ENCODE data around the gene SPRR1B. TPM values are rescaled to one million over a fixed set of nuclear protein-coding genes. Genes with fewer than 3 reads are reported as not detected.
"Not testable (repeated sequence)": the region's sequence is repeated elsewhere in the genome, so short reads cannot be mapped to it uniquely, and the experiment has no call there.

SPRR1B gene
- total and polyA plus RNA-seq, 9 of the 15 experiments (the other 6 are each of a cell fraction or from before 2014, with no cell fraction given): not detected

DNA sequence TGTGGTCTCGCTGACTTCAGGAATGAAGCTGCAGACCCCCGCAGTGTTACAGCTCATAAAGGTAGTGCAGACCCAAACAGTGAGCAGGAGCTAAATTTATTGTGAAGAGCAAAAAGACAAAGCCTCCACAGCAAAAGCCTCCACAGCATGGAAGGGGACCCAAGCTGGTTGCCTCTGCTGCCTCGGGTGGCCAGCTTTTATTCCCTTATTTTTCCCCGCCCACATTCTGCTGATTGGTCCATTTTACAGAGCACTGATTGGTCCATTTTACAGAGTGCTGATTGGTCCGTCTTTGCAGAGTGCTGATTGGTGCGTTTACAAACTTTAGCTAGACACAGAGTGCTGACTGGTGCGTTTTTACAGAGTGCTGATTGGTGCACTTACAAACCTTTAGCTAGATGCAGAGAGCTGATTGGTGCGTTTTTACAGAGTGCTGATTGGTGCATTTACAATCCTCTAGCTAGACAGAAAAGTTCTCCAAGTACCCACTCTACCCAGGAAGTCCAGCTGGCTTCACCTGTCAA, 19.7 kb upstream of the SPRR1B start:
- POLR2A ChIA-PET: interaction anchor here (0.6 to 1.0 kb wide), 2 partner anchors 12 to 1299 kb away, joined by 3 read pairs; no protein-coding TSS in a partner anchor
- H3K79me2 ChIP-seq (ENCODE audit: control insufficient read depth, insufficient read depth, low read length); H3K36me3 ChIP-seq (ENCODE audit: control insufficient read depth, insufficient read depth, low read length); intact Hi-C loops (cut with micrococcal nuclease); H3K9ac ChIP-seq (ENCODE audit: insufficient read depth in 1 of 2, low read depth in 2 of 2, low read length in 2 of 2); BruUV-seq (replicated peaks); H3K27ac ChIP-seq (ENCODE audit: extremely low read depth, low read depth, low read length); ATAC-seq; H4K20me1 ChIP-seq (replicated peaks; ENCODE audit: control insufficient read depth, insufficient read depth, low read length); H2AFZ ChIP-seq (ENCODE audit: low read depth, low read length); H3K4me1 ChIP-seq (replicated peaks in 1 of 2; ENCODE audit: control insufficient read depth in 2 of 2, insufficient read depth in 2 of 2, low read length in 2 of 2); H3K27me3 ChIP-seq (ENCODE audit: control insufficient read depth in 2 of 2, insufficient read depth in 2 of 2, low read length in 2 of 2); H3K9me3 ChIP-seq (replicated peaks; ENCODE audit: control insufficient read depth, insufficient read depth, low read depth, low read length); CTCF ChIA-PET (ENCODE audit: low intra/inter-chr PET ratio); in situ Hi-C loops (cut with MboI); H3K4me3 ChIP-seq; H3K9me1 ChIP-seq (ENCODE audit: control insufficient read depth, insufficient read depth, low read length); FAIRE-seq; H3K4me2 ChIP-seq (ENCODE audit: insufficient read depth, low read length): not testable (repeated sequence)
- peak in 2 of 4 experiments; percentile 14 to 18 for DNase-seq (ENCODE audit: extremely low read depth in 1 of 4, low spot score in 3 of 4)
- TF ChIP-seq ASH1L (IDR thresholded peaks at IDR 0.05; ENCODE audit: borderline replicate concordance, low read depth, partially characterized antibody) (peak; percentile 68), MAFF (IDR thresholded peaks at IDR 0.05; ENCODE audit: low read length) (peak; percentile 26; the same call in 1 of the 2 replicates), C11orf30 (IDR thresholded peaks at IDR 0.05; ENCODE audit: low read depth) (peak; percentile 83), ZNF316 (IDR thresholded peaks at IDR 0.05) (peak; percentile 93), RBM25 (IDR thresholded peaks at IDR 0.05; ENCODE audit: low read depth, low read length, severe bottlenecking) (peak; percentile 45), MAFG (tag; conservative IDR thresholded peaks at IDR 0.05) (peak; percentile 75), NFYB (IDR thresholded peaks at IDR 0.05; ENCODE audit: extremely low read depth, insufficient read length) (peak; percentile 73)
- WGBS (ENCODE audit: insufficient coverage, low coverage, missing lambda C conversion rate): 3% methylated on average over 8 of the region's 8 CpGs
